SK-N-SH (cell line): ENCODE measurements around the gene KYNU. TPM values are rescaled to one million over a fixed set of nuclear protein-coding genes. Genes with fewer than 3 reads are reported as not detected.

Experiments
- CTCF ChIA-PET: fragments of 300-600, 350-600 bp; formaldehyde crosslinking; extraction: SDS; loops from one replicate; lab custom pipeline; 2021; lab: Yijun Ruan, JAX
- POLR2A ChIA-PET: fragments of 350-600 bp; sonication (Branson Sonifier 250); formaldehyde crosslinking; extraction: SDS; loops from one replicate; lab custom pipeline; 2020; ENCODE audit warnings: antibody characterized with exemption, inconsistent platforms; lab: Yijun Ruan, JAX
- DNase-seq: peaks from one replicate; pipeline ENCODE4 v3.0.0; 2012
- H2AFZ ChIP-seq: fragments of 200-600 bp; sonication (generic); 2 replicates; pipeline ENCODE4 v1.8.1; 2016; ENCODE audit warnings: antibody characterized with exemption, mild to moderate bottlenecking, low read depth
- H3F3A ChIP-seq: fragments of 200-600 bp; sonication (generic); replicated peaks from 2 replicates; pipeline ENCODE3; 2016; ENCODE audit warnings: antibody characterized with exemption, mild to moderate bottlenecking; ENCODE audit not compliant: insufficient read depth
- H3K27ac ChIP-seq, 2 experiments: fragments of 200-500 bp in 1 of 2; fragments of 200-600 bp in 1 of 2; sonication (Bioruptor generic) in 1 of 2; sonication (generic), shearing (Covaris generic) in 1 of 2; 2 replicates each; pipeline versions ENCODE4 v1.5.1 to v1.6.1; 2014 to 2016; ENCODE audit warnings: low read depth in 2 of 2, inconsistent platforms in 1 of 2, low read length in 1 of 2, mild to moderate bottlenecking in 1 of 2, mixed read lengths in 1 of 2
- H3K27me3 ChIP-seq: fragments of 200-600 bp; sonication (generic), shearing (Covaris generic); 2 replicates; pipeline ENCODE4 v1.6.1; 2016; ENCODE audit warnings: mixed run types; ENCODE audit not compliant: insufficient read depth
- H3K36me3 ChIP-seq, 2 experiments: fragments of 200-500 bp in 1 of 2; fragments of 200-600 bp in 1 of 2; sonication (Bioruptor generic) in 1 of 2; sonication (generic) in 1 of 2; replicated peaks in 1 of 2; 2 replicates each; pipeline versions ENCODE3 to v1.5.1; 2014 to 2016; ENCODE audit warnings: low read length in 1 of 2, mild to moderate bottlenecking in 1 of 2; ENCODE audit not compliant: insufficient read depth in 2 of 2, control insufficient read depth in 1 of 2
- H3K4me1 ChIP-seq, 2 experiments: fragments of 200-500 bp in 1 of 2; fragments of 200-600 bp in 1 of 2; sonication (Bioruptor generic) in 1 of 2; sonication (generic), shearing (Covaris generic) in 1 of 2; 2 replicates each; pipeline versions ENCODE4 v1.5.1 to v1.6.1; 2014 to 2016; ENCODE audit warnings: low read depth in 1 of 2, low read length in 1 of 2, mixed run types in 1 of 2; ENCODE audit not compliant: insufficient read depth in 2 of 2, control insufficient read depth in 1 of 2
- H3K4me2 ChIP-seq: fragments of 200-600 bp; sonication (generic), shearing (Covaris generic); 2 replicates; pipeline ENCODE4 v1.6.1; 2017; ENCODE audit warnings: mixed run types
- H3K4me3 ChIP-seq, 2 experiments: fragments of 200-500 bp in 1 of 2; fragments of 200-600 bp in 1 of 2; sonication (Bioruptor generic) in 1 of 2; sonication (generic), shearing (Covaris generic) in 1 of 2; 2 replicates each; pipeline versions ENCODE4 v1.5.1 to v1.8.1; 2014 to 2016; ENCODE audit warnings: low read depth in 2 of 2, inconsistent platforms in 1 of 2, low read length in 1 of 2, mild to moderate bottlenecking in 1 of 2, mixed read lengths in 1 of 2, moderate library complexity in 1 of 2
- H3K79me2 ChIP-seq: fragments of 200-600 bp; sonication (generic); 2 replicates; pipeline ENCODE4 v1.8.1; 2017; ENCODE audit warnings: mild to moderate bottlenecking; ENCODE audit not compliant: insufficient read depth
- H3K9ac ChIP-seq: fragments of 200-600 bp; sonication (generic); 2 replicates; pipeline ENCODE4 v1.6.1; 2017; ENCODE audit warnings: mixed run types
- H3K9me2 ChIP-seq: fragments of 200-600 bp; sonication (generic); 2 replicates; pipeline ENCODE4 v1.6.1; 2017; ENCODE audit warnings: mixed run types
- H3K9me3 ChIP-seq: fragments of 200-600 bp; sonication (generic); 2 replicates; pipeline ENCODE4 v1.6.1; 2017; ENCODE audit warnings: mixed run types, mild to moderate bottlenecking, moderate library complexity
- H4K20me1 ChIP-seq: fragments of 200-600 bp; sonication (generic); 2 replicates; pipeline ENCODE4 v1.6.1; 2017; ENCODE audit warnings: mild to moderate bottlenecking, mixed run types; ENCODE audit not compliant: insufficient read depth
- EZH2phosphoT487 ChIP-seq: fragments of 200-600 bp; sonication (generic); IDR thresholded peaks from 2 replicates; pipeline ENCODE4 v1.6.1; 2017; ENCODE audit warnings: low read depth, mixed run types, mild to moderate bottlenecking, antibody characterized with exemption, moderate library complexity, borderline replicate concordance
- FOXJ3 ChIP-seq: sonication (generic); formaldehyde crosslinking; IDR thresholded peaks from 2 replicates; pipeline ENCODE4 v1.5.1; 2020; ENCODE audit warnings: mild to moderate bottlenecking, missing genetic modification reagents
- MXI1 ChIP-seq: IDR thresholded peaks from 2 replicates; pipeline ENCODE4 v1.6.1; 2012; ENCODE audit warnings: mild to moderate bottlenecking, low read depth, low read length, improper control_type of control experiment
- NFIC ChIP-seq: IDR thresholded peaks from 2 replicates; pipeline ENCODE4 v1.4.0; 2012; ENCODE audit warnings: borderline replicate concordance
- NRF1 ChIP-seq: IDR thresholded peaks from 2 replicates; pipeline ENCODE4 v1.6.1; 2012; ENCODE audit warnings: low read depth, mild to moderate bottlenecking, low read length
- POLR2AphosphoS5 ChIP-seq: IDR thresholded peaks from 2 replicates; pipeline ENCODE4 v1.6.1; 2012; ENCODE audit warnings: low read depth, low read length
- RAD21 ChIP-seq: IDR thresholded peaks from 2 replicates; pipeline ENCODE4 v1.6.1; 2012; ENCODE audit warnings: mild to moderate bottlenecking, low read length
- RFX5 ChIP-seq: IDR thresholded peaks from 2 replicates; pipeline ENCODE4 v1.6.1; 2012; ENCODE audit warnings: mild to moderate bottlenecking, improper control_type of control experiment, low read length
- SIN3A ChIP-seq: IDR thresholded peaks from 2 replicates; pipeline ENCODE4 v1.6.1; 2012; ENCODE audit warnings: low read depth, mild to moderate bottlenecking, low read length, moderate library complexity, borderline replicate concordance
- SMC3 ChIP-seq: IDR thresholded peaks from 2 replicates; pipeline ENCODE4 v1.6.1; 2012; ENCODE audit warnings: low read depth, low read length, improper control_type of control experiment
- TAF1 ChIP-seq: IDR thresholded peaks from 2 replicates; pipeline ENCODE4 v1.6.1; 2012; ENCODE audit warnings: low read depth, mild to moderate bottlenecking, low read length, moderate library complexity, borderline replicate concordance
- TCF12 ChIP-seq: IDR thresholded peaks from 2 replicates; pipeline ENCODE4 v1.4.0; 2012
- TEAD4 ChIP-seq: IDR thresholded peaks from 2 replicates; pipeline ENCODE4 v1.4.0; 2012; ENCODE audit warnings: mild to moderate bottlenecking, borderline replicate concordance; ENCODE audit not compliant: insufficient read depth
- YY1 ChIP-seq: IDR thresholded peaks from 2 replicates; pipeline ENCODE4 v1.4.0; 2012; ENCODE audit warnings: low read depth, mild to moderate bottlenecking
- WGBS: methylation state at CpG from one replicate; pipeline ENCODE4 v1.1.6; 2017; ENCODE audit warnings: low lambda C conversion rate; 5-methylcytosine and 5-hydroxymethylcytosine counted together
- polyA plus RNA-seq, 3 experiments: library from polyadenylated mRNA; depleted of rRNA; stranded (reverse); fragments of >200 nt; gene quantifications; 2 replicates each; pipeline ENCODE4 v1.2.3, GENCODE V29; 2012
- TF ChIP-seq, protein P1 (sequence below): fragments of 200-600 bp; sonication (generic); IDR thresholded peaks from 2 replicates; pipeline ENCODE4 v1.6.1; 2017; ENCODE audit warnings: antibody characterized with exemption, mild to moderate bottlenecking, moderate library complexity

Gene KYNU
- polyA plus RNA-seq, 1 of the 3 experiments (the other 2 are of a cell fraction) = not detected

DNA sequence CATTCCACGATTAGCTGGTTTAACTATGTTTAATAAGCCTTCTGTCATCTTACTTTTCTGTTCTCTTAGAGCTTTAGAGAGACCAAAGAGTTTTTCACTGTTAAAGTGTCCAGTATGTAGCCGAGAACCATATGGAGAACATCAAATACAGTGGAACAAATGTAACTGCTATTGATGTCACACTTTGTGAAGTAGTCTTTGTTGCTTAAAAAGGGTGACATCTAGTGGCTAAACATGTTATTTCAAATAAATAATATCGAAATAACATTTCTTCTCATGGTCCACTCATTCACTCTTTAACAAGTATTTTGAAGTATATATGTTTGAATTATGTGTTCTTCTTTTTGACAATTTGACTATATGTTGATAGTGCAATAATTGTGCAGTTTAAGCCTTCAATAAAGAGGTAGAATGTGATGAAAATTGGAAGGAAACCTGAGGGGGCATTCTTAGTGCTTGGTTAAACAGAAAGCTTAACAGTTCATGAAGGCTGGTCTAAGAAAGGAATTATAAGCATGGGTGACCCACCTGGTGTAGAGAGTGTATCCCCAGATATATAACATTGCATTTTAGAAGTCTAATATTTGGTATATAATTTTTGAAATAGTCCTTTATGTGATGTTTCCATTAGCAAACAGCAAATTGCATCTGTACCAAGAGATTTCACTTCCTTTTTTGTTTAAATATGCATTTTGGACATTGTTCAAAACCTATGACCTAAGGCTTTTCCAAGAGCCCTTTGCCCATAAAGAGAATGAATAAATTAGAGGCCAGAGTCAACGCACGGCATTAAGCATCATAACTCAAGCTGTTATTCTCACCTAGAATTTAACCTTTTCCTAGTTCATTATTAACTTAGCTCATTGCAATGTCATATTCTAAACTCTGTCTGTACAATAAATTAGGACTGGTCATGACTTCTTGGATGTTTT is 112.1 kb downstream of the KYNU start (continued):
- TF ChIP-seq, protein P1, sequence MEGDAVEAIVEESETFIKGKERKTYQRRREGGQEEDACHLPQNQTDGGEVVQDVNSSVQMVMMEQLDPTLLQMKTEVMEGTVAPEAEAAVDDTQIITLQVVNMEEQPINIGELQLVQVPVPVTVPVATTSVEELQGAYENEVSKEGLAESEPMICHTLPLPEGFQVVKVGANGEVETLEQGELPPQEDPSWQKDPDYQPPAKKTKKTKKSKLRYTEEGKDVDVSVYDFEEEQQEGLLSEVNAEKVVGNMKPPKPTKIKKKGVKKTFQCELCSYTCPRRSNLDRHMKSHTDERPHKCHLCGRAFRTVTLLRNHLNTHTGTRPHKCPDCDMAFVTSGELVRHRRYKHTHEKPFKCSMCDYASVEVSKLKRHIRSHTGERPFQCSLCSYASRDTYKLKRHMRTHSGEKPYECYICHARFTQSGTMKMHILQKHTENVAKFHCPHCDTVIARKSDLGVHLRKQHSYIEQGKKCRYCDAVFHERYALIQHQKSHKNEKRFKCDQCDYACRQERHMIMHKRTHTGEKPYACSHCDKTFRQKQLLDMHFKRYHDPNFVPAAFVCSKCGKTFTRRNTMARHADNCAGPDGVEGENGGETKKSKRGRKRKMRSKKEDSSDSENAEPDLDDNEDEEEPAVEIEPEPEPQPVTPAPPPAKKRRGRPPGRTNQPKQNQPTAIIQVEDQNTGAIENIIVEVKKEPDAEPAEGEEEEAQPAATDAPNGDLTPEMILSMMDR = peak; percentile 71
- TF ChIP-seq RAD21 (peak; percentile 60), TAF1 (no peak), FOXJ3 (CRISPR knock-in tag) (no peak), TEAD4 (no peak), SMC3 (0 out of 2 replicates have a peak, but pooled peaks have one; percentile 28), SIN3A (no peak), RFX5 (no peak)

DNA sequence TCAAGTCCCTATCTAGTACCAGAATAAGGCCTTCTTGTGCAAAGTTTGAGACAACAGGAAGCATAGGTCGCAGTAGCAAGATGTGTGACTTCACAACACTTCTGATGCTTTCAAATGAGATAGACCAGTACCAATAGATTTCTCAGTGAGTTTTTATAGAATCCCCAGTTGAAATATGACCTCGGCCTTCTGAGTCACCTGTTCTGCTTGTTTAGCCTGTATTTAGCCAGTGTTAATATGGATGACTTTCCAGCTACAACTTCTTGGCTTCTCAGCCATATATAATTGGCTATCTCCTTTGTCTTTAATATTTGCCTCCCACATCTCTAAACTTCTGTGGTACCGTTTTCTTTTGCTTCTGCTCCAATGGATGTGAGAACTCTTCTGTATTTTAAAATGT is 113.8 kb downstream of the KYNU start:
- no peak overlapping the region for H3K27ac ChIP-seq
- no peak overlapping the region for H2AFZ ChIP-seq
- no peaks in the 10 kb centered on the region for H3K9me3 ChIP-seq
- ChIA-PET CTCF (interaction anchor here (0.9 to 3.3 kb wide), 2 partner anchors 11 to 308 kb away, joined by 3 to 24 read pairs; no protein-coding TSS in a partner anchor), POLR2A (no interaction called here)
- H3K36me3 ChIP-seq = no peaks in the 10 kb centered on the region
- H3K9ac ChIP-seq = no peak overlapping the region
- H3K79me2 ChIP-seq = no peaks in the 10 kb centered on the region
- no peak overlapping the region for H3K4me2 ChIP-seq
- H3K9me2 ChIP-seq = no peaks in the 10 kb centered on the region
- H3F3A ChIP-seq = no peaks in the 10 kb centered on the region
- no peaks in the 10 kb centered on the region for H4K20me1 ChIP-seq
- 54% methylated on average over 3 of the region's 3 CpGs for WGBS
- no peaks in the 10 kb centered on the region for H3K27me3 ChIP-seq
- TF ChIP-seq TCF12 = no peak
- no peak for TF ChIP-seq SMC3
- no peak for TF ChIP-seq YY1
- no peak for TF ChIP-seq NRF1
- no peak for TF ChIP-seq POLR2AphosphoS5
- TF ChIP-seq RFX5 = no peak
- no peak for TF ChIP-seq MXI1
- no peak for TF ChIP-seq TAF1
- no peak for TF ChIP-seq NFIC
- TF ChIP-seq EZH2phosphoT487 = no peak
- TF ChIP-seq, all 33 proteins: peak for 0
- no peak for DNase-seq
- H3K4me3 ChIP-seq = no peak overlapping the region
- H3K4me1 ChIP-seq = no peaks in the 10 kb centered on the region
